H1 (cell line): Measurements from ENCODE around the gene PHRF1. TPM values are rescaled to one million over a fixed set of nuclear protein-coding genes. Genes with fewer than 3 reads are reported as not detected.

Source experiments
- CTCF ChIA-PET: fragments of 300-600 bp; sonication (Branson Sonifier 250); formaldehyde crosslinking; loops from one replicate; lab custom pipeline; 2021; ENCODE audit not compliant: partially characterized antibody; lab: Charles Lee
- POLR2A ChIA-PET: fragments of 300-600 bp; sonication (Branson Sonifier 250); formaldehyde crosslinking; loops from one replicate; lab custom pipeline; 2021; ENCODE audit warnings: inconsistent platforms; ENCODE audit not compliant: partially characterized antibody; lab: Charles Lee
- DNase-seq, 2 experiments: peaks; one replicate each; pipeline versions ENCODE4 v3.0.0 to v3.0.0-alpha.2; 2010 to 2022; ENCODE audit warnings: low spot score in 2 of 2, low read depth in 1 of 2, mixed read lengths in 1 of 2
- FAIRE-seq: peaks from 2 replicates; lab custom pipeline; 2011; peaks lifted over from hg19 to GRCh38; lab: Jason Lieb, UNC
- H2AFZ ChIP-seq: 2 replicates; pipeline ENCODE4 v1.8.1; 2012; ENCODE audit warnings: low read length, inconsistent platforms
- H2AK5ac ChIP-seq: 2 replicates; pipeline ENCODE4 v1.6.1; 2013; ENCODE audit warnings: low read depth, low read length
- H2BK120ac ChIP-seq: replicated peaks from 2 replicates; pipeline ENCODE3; 2013; ENCODE audit warnings: low read depth, low read length, inconsistent platforms
- H2BK12ac ChIP-seq: 2 replicates; pipeline ENCODE4 v1.6.1; 2013; ENCODE audit warnings: low read depth, low read length
- H2BK15ac ChIP-seq: 2 replicates; pipeline ENCODE4 v1.6.1; 2013; ENCODE audit warnings: low read length
- H2BK20ac ChIP-seq: 2 replicates; pipeline ENCODE4 v1.6.1; 2013; ENCODE audit warnings: low read length
- H2BK5ac ChIP-seq: 2 replicates; pipeline ENCODE4 v1.6.1; 2013; ENCODE audit warnings: low read depth, low read length
- H3K14ac ChIP-seq: 2 replicates; pipeline ENCODE4 v1.6.1; 2013; ENCODE audit warnings: inconsistent platforms; ENCODE audit not compliant: insufficient read length
- H3K18ac ChIP-seq: 2 replicates; pipeline ENCODE4 v1.6.1; 2013; ENCODE audit warnings: low read length; ENCODE audit errors: extremely low read depth
- H3K23ac ChIP-seq: 2 replicates; pipeline ENCODE4 v1.6.1; 2013; ENCODE audit warnings: inconsistent platforms; ENCODE audit not compliant: insufficient read length
- H3K23me2 ChIP-seq: 2 replicates; pipeline ENCODE4 v1.6.1; 2013; ENCODE audit warnings: low read depth, low read length
- H3K27ac ChIP-seq: 2 replicates; pipeline ENCODE4 v1.6.1; 2011; ENCODE audit warnings: low read depth, low read length, inconsistent platforms
- H3K27me3 ChIP-seq, 4 experiments: replicated peaks in 1 of 4; 1 replicate in 1 of 4; 2 replicates in 3 of 4; pipeline versions ENCODE4 v1.6.1 to v1.8.1; 2011 to 2013; ENCODE audit warnings: low read length in 3 of 4, mild to moderate bottlenecking in 3 of 4, inconsistent platforms in 2 of 4, mixed read lengths in 2 of 4, moderate library complexity in 1 of 4; ENCODE audit not compliant: control insufficient read depth in 3 of 4, insufficient read depth in 3 of 4; ENCODE audit errors: extremely low read depth in 1 of 4
- H3K36me3 ChIP-seq, 4 experiments: 2 replicates each; pipeline versions ENCODE4 v1.6.1 to v1.8.1; 2011 to 2013; ENCODE audit warnings: mild to moderate bottlenecking in 4 of 4, low read length in 3 of 4, moderate library complexity in 2 of 4, control low read depth in 1 of 4, inconsistent platforms in 1 of 4; ENCODE audit not compliant: insufficient read depth in 4 of 4, control insufficient read depth in 2 of 4
- H3K4ac ChIP-seq: replicated peaks from 2 replicates; pipeline ENCODE3; 2013; ENCODE audit warnings: low read length, low read depth, mixed read lengths, inconsistent platforms; ENCODE audit not compliant: insufficient read length
- H3K4me1 ChIP-seq, 4 experiments: replicated peaks in 1 of 4; 1 replicate in 1 of 4; 2 replicates in 3 of 4; pipeline versions ENCODE4 v1.6.1 to v1.8.1; 2011 to 2013; ENCODE audit warnings: low read length in 3 of 4, inconsistent platforms in 2 of 4, mixed read lengths in 1 of 4; ENCODE audit not compliant: insufficient read depth in 4 of 4, control insufficient read depth in 3 of 4
- H3K4me2 ChIP-seq, 2 experiments: 2 replicates each; pipeline versions ENCODE4 v1.6.1 to v1.8.1; 2011 to 2013; ENCODE audit warnings: low read depth in 2 of 2, low read length in 2 of 2, control low read depth in 1 of 2, inconsistent platforms in 1 of 2, mild to moderate bottlenecking in 1 of 2; ENCODE audit not compliant: insufficient read depth in 1 of 2
- H3K4me3 ChIP-seq, 4 experiments: fragments of 200-600, 300-600 bp in 1 of 4; sonication (generic), shearing (Covaris generic), sonication (Bioruptor Twin) in 1 of 4; 2 replicates each; pipeline versions ENCODE4 v1.5.1 to v1.8.1; 2011 to 2016; ENCODE audit warnings: low read length in 4 of 4, low read depth in 3 of 4, control low read depth in 2 of 4, inconsistent platforms in 2 of 4, mild to moderate bottlenecking in 2 of 4, mixed read lengths in 1 of 4, moderate library complexity in 1 of 4; ENCODE audit not compliant: insufficient read depth in 2 of 4; ENCODE audit errors: extremely low read depth in 1 of 4
- H3K56ac ChIP-seq: replicated peaks from 2 replicates; pipeline ENCODE3; 2013; ENCODE audit warnings: low read depth, mild to moderate bottlenecking, mixed read lengths, low read length, inconsistent platforms; ENCODE audit not compliant: insufficient read length
- H3K79me1 ChIP-seq: 2 replicates; pipeline ENCODE4 v1.6.1; 2013; ENCODE audit warnings: low read depth, low read length, control low read depth
- H3K79me2 ChIP-seq, 2 experiments: 2 replicates each; pipeline versions ENCODE4 v1.6.1 to v1.8.1; 2012 to 2013; ENCODE audit warnings: low read length in 2 of 2, mild to moderate bottlenecking in 2 of 2, inconsistent platforms in 1 of 2; ENCODE audit not compliant: insufficient read depth in 2 of 2, control insufficient read depth in 1 of 2
- H3K9ac ChIP-seq, 4 experiments: replicated peaks in 1 of 4; 1 replicate in 1 of 4; 2 replicates in 3 of 4; pipeline versions ENCODE4 v1.6.1 to v1.8.1; 2011 to 2013; ENCODE audit warnings: low read depth in 3 of 4, low read length in 3 of 4, control low read depth in 2 of 4, mild to moderate bottlenecking in 2 of 4, moderate library complexity in 2 of 4, inconsistent platforms in 1 of 4; ENCODE audit errors: extremely low read depth in 1 of 4
- H3K9me3 ChIP-seq, 2 experiments: 2 replicates each; pipeline versions ENCODE4 v1.6.1 to v1.8.1; 2012 to 2013; ENCODE audit warnings: mild to moderate bottlenecking in 2 of 2, moderate library complexity in 2 of 2, control low read depth in 1 of 2, inconsistent platforms in 1 of 2, low read depth in 1 of 2, low read length in 1 of 2, mixed read lengths in 1 of 2; ENCODE audit not compliant: insufficient read depth in 2 of 2
- H4K20me1 ChIP-seq, 2 experiments: replicated peaks in 1 of 2; 2 replicates each; pipeline versions ENCODE3 to v1.8.1; 2011 to 2013; ENCODE audit warnings: inconsistent platforms in 2 of 2, low read length in 2 of 2, mild to moderate bottlenecking in 1 of 2; ENCODE audit not compliant: insufficient read depth in 2 of 2, control insufficient read depth in 1 of 2
- H4K5ac ChIP-seq: 2 replicates; pipeline ENCODE4 v1.6.1; 2013; ENCODE audit warnings: low read length, low read depth, mixed read lengths, inconsistent platforms; ENCODE audit not compliant: insufficient read length
- H4K8ac ChIP-seq: 2 replicates; pipeline ENCODE4 v1.8.0; 2013; ENCODE audit warnings: mild to moderate bottlenecking, moderate library complexity, low read length, inconsistent platforms; ENCODE audit not compliant: insufficient read depth; ENCODE audit errors: extremely low read depth
- H4K91ac ChIP-seq: replicated peaks from 2 replicates; pipeline ENCODE3; 2013; ENCODE audit warnings: low read length, mixed read lengths, inconsistent platforms; ENCODE audit not compliant: insufficient read length
- WGBS, 2 experiments: shearing (Covaris generic) in 1 of 2; methylation state at CpG; one replicate each; pipeline versions ENCODE4 v1.1.6 to v1.1.7; 2013 to 2015; ENCODE audit warnings: low lambda C conversion rate in 2 of 2, mixed read lengths in 2 of 2, inconsistent platforms in 1 of 2, low coverage in 1 of 2, missing lambda C conversion rate in 1 of 2; ENCODE audit not compliant: insufficient replicate concordance in 2 of 2, insufficient coverage in 1 of 2, insufficient read length in 1 of 2; ENCODE audit errors: extremely low coverage in 1 of 2, missing lambda C conversion rate in 1 of 2; 5-methylcytosine and 5-hydroxymethylcytosine counted together
- long read RNA-seq, 2 experiments: library from RNA in 1 of 2; library from capped mRNA in 1 of 2; stranded (forward); transcript quantifications; one replicate each; pipeline ENCODE4 v2.0.0, GENCODE V29; 2021; ENCODE audit warnings: inconsistent platforms in 1 of 2
- polyA minus RNA-seq, 3 experiments: library from RNA; depleted of rRNA, polyadenylated mRNA; stranded (reverse); fragments of >200 nt; gene quantifications; 1 replicate in 2 of 3; 2 replicates in 1 of 3; pipeline ENCODE4 v1.2.3, GENCODE V29; 2011
- polyA plus RNA-seq, 7 experiments: library from polyadenylated mRNA; depleted of rRNA in 3 of 7; stranded (reverse) in 5 of 7; unstranded in 2 of 7; fragments of >200 nt in 5 of 7; fragments of 200-250 nt in 2 of 7; gene quantifications; 1 replicate in 5 of 7; 2 replicates in 1 of 7; 4 replicates in 1 of 7; pipeline versions ENCODE4 v1.2.1 to v1.2.3, GENCODE V29; 2011 to 2013; ENCODE audit warnings: missing spikeins in 2 of 7, mixed read lengths in 2 of 7
- total RNA-seq: library from RNA; stranded (reverse); fragmentation: NEBNext Ultra II Directional; extraction: Animal tissue kit (Norgen Biotek cat#: 25700); gene quantifications from 2 replicates; pipeline ENCODE4 v1.2.1, GENCODE V29; 2021

Gene PHRF1
- total RNA-seq, result 37.3 and 39.8 TPM in 2 replicates
- polyA plus RNA-seq (2011; rRNA removed), result 13.4 and 21.8 TPM in 2 replicates
- 17.3 TPM for polyA plus RNA-seq (2011; cell fraction: cytosol; rRNA removed)
- polyA plus RNA-seq (2011; cell fraction: nucleus; rRNA removed), result 39.7 TPM
- 17.5 to 25.1 TPM (median 24.0 TPM) in 4 replicates for polyA plus RNA-seq (2012, experiment 1 of 2)
- polyA plus RNA-seq (2012, experiment 2 of 2), result 14.8 TPM
- 18.2 TPM for polyA plus RNA-seq (2013, experiment 1 of 2)
- polyA plus RNA-seq (2013, experiment 2 of 2), result 17.0 TPM
- 11.6 and 15.0 TPM in 2 replicates for polyA minus RNA-seq (2011; rRNA and poly(A)+ RNA removed)
- 19.2 TPM for polyA minus RNA-seq (2011; cell fraction: cytosol; rRNA and poly(A)+ RNA removed)
- 29.8 TPM for polyA minus RNA-seq (2011; cell fraction: nucleus; rRNA and poly(A)+ RNA removed)
- long read RNA-seq, experiment 1, partial matches to known transcripts, result 2 of 2 reads
- long read RNA-seq, experiment 1, other reads (novel, unspliced or antisense), result 0 of 2 reads
- long read RNA-seq, experiment 2, partial matches to known transcripts, result 2 of 2 reads
- long read RNA-seq, experiment 2, other reads (novel, unspliced or antisense), result 0 of 2 reads

- H3K14ac ChIP-seq, result peak within 1 kb of the TSS; percentile 95
- no peaks in the 10 kb centered on the region for H3K9me3 ChIP-seq
- peak within 1 kb of the TSS; percentile 99 for H2BK12ac ChIP-seq
- peaks cover 16% of the 10 kb centered on the region for H3K79me1 ChIP-seq
- peak within 1 kb of the TSS; percentile 91 to 99 for H3K4me2 ChIP-seq
- H2BK20ac ChIP-seq, result peak within 1 kb of the TSS; percentile 93; the same call in 1 of the 2 replicates
- H3K18ac ChIP-seq, result peak within 1 kb of the TSS; percentile 99
- H4K91ac ChIP-seq, result peak within 1 kb of the TSS; percentile 98
- H3K79me2 ChIP-seq, result peaks cover 38 to 43% of the 10 kb centered on the region in 2 experiments
- no peaks in the 10 kb centered on the region for H3K36me3 ChIP-seq
- peaks cover 31 to 38% of the 10 kb centered on the region in 2 experiments for H4K20me1 ChIP-seq
- H3K4ac ChIP-seq, result peak within 1 kb of the TSS; percentile 91
- H3K27me3 ChIP-seq, result peaks cover 8 to 17% (median 13%) of the 10 kb centered on the region in 4 experiments
- DNase-seq (peak; percentile 75 to 96), FAIRE-seq (no peak)
- 2% methylated on average over 26 of the region's 99 CpGs; no CpG with 5 or more reads in 1 of the 2 experiments for WGBS, 2 experiments
- peak within 1 kb of the TSS; percentile 87 to 99 (median 88) for H3K4me3 ChIP-seq
- peaks cover 15% of the 10 kb centered on the region for H3K23me2 ChIP-seq
- POLR2A ChIA-PET, result interaction anchor here (0.7 to 2.1 kb wide), 16 partner anchors 8 to 175 kb away, joined by 3 to 15 read pairs (median 4); partner anchors contain the start of genes IRF7, LMNTD2, LRRC56 and PTDSS2
- peak within 1 kb of the TSS; percentile 97 for H3K56ac ChIP-seq
- H2BK120ac ChIP-seq, result peak within 1 kb of the TSS; percentile 98
- H4K8ac ChIP-seq, result peak within 1 kb of the TSS; percentile 100
- H4K5ac ChIP-seq, result peak within 1 kb of the TSS; percentile 99
- peak within 1 kb of the TSS; percentile 97 to 100 (median 99) for H3K9ac ChIP-seq
- CTCF ChIA-PET, result interaction anchor here (0.7 to 2.1 kb wide), 6 partner anchors 10 to 37 kb away, joined by 4 to 7 read pairs (median 6); no protein-coding TSS in a partner anchor
- H3K27ac ChIP-seq, result peak within 1 kb of the TSS; percentile 100
- peak within 1 kb of the TSS; percentile 98 for H2BK5ac ChIP-seq
- no peak within 1 kb of the TSS for H2AK5ac ChIP-seq
- H2BK15ac ChIP-seq, result peak within 1 kb of the TSS; percentile 31; the same call in 1 of the 2 replicates
- peaks cover 6 to 25% (median 15%) of the 10 kb centered on the region in 4 experiments for H3K4me1 ChIP-seq
- no peak within 1 kb of the TSS for H3K23ac ChIP-seq
- H2AFZ ChIP-seq, result peak within 1 kb of the TSS; percentile 99; the same call in 1 of the 2 replicates
Observed at GRCh38 chr11:575996-576768, at the start of gene PHRF1. TSS of gene PHRF1 (plus strand) at chr11:576470. CDS start at chr11:581513, 5,043 bp downstream.
